ENCODE data around the gene C4BPA.

DNA sequence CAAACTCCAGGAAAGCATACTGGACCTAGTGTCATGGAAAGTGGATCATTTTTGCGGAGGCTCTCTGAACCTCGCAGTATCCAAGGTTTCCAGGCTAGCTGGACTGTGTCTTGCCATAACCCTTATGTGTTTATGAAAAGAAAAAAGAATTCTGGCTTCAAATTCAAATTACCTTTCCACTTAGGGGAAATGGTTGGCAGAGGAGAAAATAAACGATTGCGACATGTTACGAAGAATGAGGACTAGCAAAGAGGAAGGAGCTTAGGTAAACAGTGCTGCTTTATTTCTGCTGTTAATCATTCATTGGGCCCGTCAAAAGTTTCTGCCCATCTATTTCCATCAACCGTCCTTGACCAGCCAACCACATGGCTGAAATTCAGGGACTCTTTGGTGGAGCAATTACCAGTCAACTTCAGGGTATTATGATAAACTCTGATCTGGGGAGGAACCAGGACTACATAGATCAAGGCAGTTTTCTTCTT, at the start of gene C4BPA:
- TF ChIP-seq POLR2AphosphoS5 (IDR thresholded peaks at IDR 0.05; ENCODE audit: low read depth, low read length) = no peak
- no peak for TF ChIP-seq FOXP2 (optimal IDR thresholded peaks at IDR 0.05; ENCODE audit: borderline replicate concordance, extremely low read depth, extremely low read length, insufficient read depth)
- no peak for TF ChIP-seq SIN3A (IDR thresholded peaks at IDR 0.05; ENCODE audit: borderline replicate concordance, insufficient read depth, low read length)
- no peak for TF ChIP-seq TAF1 (IDR thresholded peaks at IDR 0.05; ENCODE audit: borderline replicate concordance, insufficient read depth, low read length)

Data from PFSK-1 (cell line).